CD14-positive monocyte (primary cell): ENCODE measurements around the gene UTS2B. TPM values are rescaled to one million over a fixed set of nuclear protein-coding genes. Genes with fewer than 3 reads are reported as not detected.

Experiments
- DNase-seq, 3 donors: peaks; one replicate each; pipeline ENCODE4 v3.0.0-alpha.2; 2011 to 2022
- H2AFZ ChIP-seq: 2 replicates; pipeline ENCODE4 v1.6.0; 2012; ENCODE audit warnings: mild to moderate bottlenecking, low read depth, low read length, inconsistent platforms; ENCODE audit not compliant: insufficient read depth, poor library complexity, severe bottlenecking
- H3K27ac ChIP-seq, 2 donors: 1 replicate in 1 of 2; 2 replicates in 1 of 2; pipeline ENCODE4 v1.5.1; 2012 to 2013; ENCODE audit warnings: low read length in 2 of 2, control low read depth in 1 of 2, inconsistent platforms in 1 of 2, low read depth in 1 of 2, mild to moderate bottlenecking in 1 of 2
- H3K27me3 ChIP-seq, 2 donors: one replicate each; pipeline versions ENCODE4 v1.6.0 to v1.6.1; 2011 to 2013; ENCODE audit warnings: low read length in 2 of 2; ENCODE audit not compliant: control insufficient read depth in 2 of 2, insufficient read depth in 2 of 2
- H3K36me3 ChIP-seq, 2 donors: replicated peaks in 1 of 2; 1 replicate in 1 of 2; 2 replicates in 1 of 2; pipeline versions ENCODE4 v1.5.1 to v1.6.1; 2012 to 2013; ENCODE audit warnings: low read length in 2 of 2, control low read depth in 1 of 2, inconsistent platforms in 1 of 2, mild to moderate bottlenecking in 1 of 2; ENCODE audit not compliant: insufficient read depth in 2 of 2, control insufficient read depth in 1 of 2
- H3K4me1 ChIP-seq, 2 donors: 1 replicate in 1 of 2; 2 replicates in 1 of 2; pipeline versions ENCODE4 v1.5.1 to v1.6.1; 2012 to 2013; ENCODE audit warnings: low read length in 2 of 2, control low read depth in 1 of 2, inconsistent platforms in 1 of 2, mild to moderate bottlenecking in 1 of 2, moderate library complexity in 1 of 2; ENCODE audit not compliant: insufficient read depth in 2 of 2, control insufficient read depth in 1 of 2
- H3K4me2 ChIP-seq: replicated peaks from 2 replicates; pipeline ENCODE3; 2012; ENCODE audit warnings: low read length, moderate library complexity, mild to moderate bottlenecking; ENCODE audit not compliant: poor library complexity, severe bottlenecking; ENCODE audit errors: extremely low read depth
- H3K4me3 ChIP-seq, 3 experiments: fragments of 200-600 bp in 1 of 3; sonication (generic) in 1 of 3; replicated peaks in 1 of 3; 1 replicate in 2 of 3; 2 replicates in 1 of 3; pipeline ENCODE4 v1.5.1; 2011 to 2013; ENCODE audit warnings: low read length in 3 of 3, mild to moderate bottlenecking in 3 of 3, control low read depth in 2 of 3, low read depth in 2 of 3, inconsistent platforms in 1 of 3, moderate library complexity in 1 of 3
- H3K79me2 ChIP-seq: 2 replicates; pipeline ENCODE4 v1.6.0; 2012; ENCODE audit warnings: mild to moderate bottlenecking, control low read depth, inconsistent platforms, low read length, moderate library complexity; ENCODE audit not compliant: insufficient read depth
- H3K9ac ChIP-seq: 2 replicates; pipeline ENCODE4 v1.6.0; 2017; ENCODE audit warnings: low read length, mild to moderate bottlenecking; ENCODE audit not compliant: insufficient read depth, poor library complexity, severe bottlenecking
- H3K9me3 ChIP-seq, 2 donors: replicated peaks in 1 of 2; 1 replicate in 1 of 2; 2 replicates in 1 of 2; pipeline versions ENCODE4 v1.5.1 to v1.6.1; 2012 to 2013; ENCODE audit warnings: low read length in 2 of 2, control low read depth in 1 of 2; ENCODE audit not compliant: control insufficient read depth in 1 of 2, insufficient read depth in 1 of 2
- H4K20me1 ChIP-seq: 2 replicates; pipeline ENCODE4 v1.6.0; 2012; ENCODE audit warnings: mild to moderate bottlenecking, low read length, control low read depth, moderate library complexity; ENCODE audit not compliant: insufficient read depth
- H3K27ac Mint-ChIP-seq, 7 donors: one replicate each; pipeline ENCODE4 v1.8.0; 2020; ENCODE audit warnings: mild to moderate bottlenecking in 7 of 7, mixed read lengths in 7 of 7, moderate library complexity in 6 of 7, inconsistent platforms in 2 of 7
- H3K27me3 Mint-ChIP-seq, 3 donors: one replicate each; pipeline ENCODE4 v1.8.0; 2021 to 2022; ENCODE audit warnings: low read depth in 3 of 3, mild to moderate bottlenecking in 3 of 3, mixed read lengths in 3 of 3, moderate library complexity in 3 of 3, inconsistent platforms in 1 of 3
- H3K36me3 Mint-ChIP-seq, 2 donors: one replicate each; pipeline ENCODE4 v1.8.0; 2020; ENCODE audit warnings: mixed read lengths in 2 of 2, inconsistent platforms in 1 of 2, mild to moderate bottlenecking in 1 of 2
- H3K4me1 Mint-ChIP-seq: one replicate; pipeline ENCODE4 v1.8.0; 2020; ENCODE audit warnings: mild to moderate bottlenecking, mixed read lengths
- H3K4me3 Mint-ChIP-seq, 2 donors: one replicate each; pipeline ENCODE4 v1.8.0; 2020; ENCODE audit warnings: mild to moderate bottlenecking in 2 of 2, mixed read lengths in 2 of 2, moderate library complexity in 1 of 2
- H3K9me3 Mint-ChIP-seq, 7 donors: one replicate each; pipeline ENCODE4 v1.8.0; 2020 to 2022; ENCODE audit warnings: mixed read lengths in 7 of 7, mild to moderate bottlenecking in 6 of 7, moderate library complexity in 6 of 7, inconsistent platforms in 2 of 7
- WGBS: methylation state at CpG from one replicate; pipeline ENCODE4 v1.1.5; 2013; ENCODE audit warnings: missing lambda C conversion rate; ENCODE audit not compliant: insufficient coverage; 5-methylcytosine and 5-hydroxymethylcytosine counted together
- intact Hi-C, 2 donors: fragments of 100-400 bp; cut with micrococcal nuclease; formaldehyde crosslinking; loops; one replicate each; pipeline versions ENCODE4 v1.15.0 to v1.15.1; 2023
- polyA plus RNA-seq, 3 donors: library from polyadenylated mRNA; depleted of rRNA in 1 of 3; unstranded in 2 of 3; stranded (reverse) in 1 of 3; fragments of 300-500 nt in 2 of 3; fragments of >200 nt in 1 of 3; fragmentation: Illumina TruSeq in 2 of 3; gene quantifications; 1 replicate in 2 of 3; 2 replicates in 1 of 3; pipeline ENCODE4 v1.2.3, GENCODE V29; 2012 to 2021
- TF ChIP-seq, protein P1 (sequence below): fragments of 200-600 bp; IDR thresholded peaks from one replicate; pipeline ENCODE4 v1.8.0; 2022; ENCODE audit warnings: antibody characterized with exemption, mild to moderate bottlenecking

The UTS2B gene
- polyA plus RNA-seq, 3 donors: not detected

DNA sequence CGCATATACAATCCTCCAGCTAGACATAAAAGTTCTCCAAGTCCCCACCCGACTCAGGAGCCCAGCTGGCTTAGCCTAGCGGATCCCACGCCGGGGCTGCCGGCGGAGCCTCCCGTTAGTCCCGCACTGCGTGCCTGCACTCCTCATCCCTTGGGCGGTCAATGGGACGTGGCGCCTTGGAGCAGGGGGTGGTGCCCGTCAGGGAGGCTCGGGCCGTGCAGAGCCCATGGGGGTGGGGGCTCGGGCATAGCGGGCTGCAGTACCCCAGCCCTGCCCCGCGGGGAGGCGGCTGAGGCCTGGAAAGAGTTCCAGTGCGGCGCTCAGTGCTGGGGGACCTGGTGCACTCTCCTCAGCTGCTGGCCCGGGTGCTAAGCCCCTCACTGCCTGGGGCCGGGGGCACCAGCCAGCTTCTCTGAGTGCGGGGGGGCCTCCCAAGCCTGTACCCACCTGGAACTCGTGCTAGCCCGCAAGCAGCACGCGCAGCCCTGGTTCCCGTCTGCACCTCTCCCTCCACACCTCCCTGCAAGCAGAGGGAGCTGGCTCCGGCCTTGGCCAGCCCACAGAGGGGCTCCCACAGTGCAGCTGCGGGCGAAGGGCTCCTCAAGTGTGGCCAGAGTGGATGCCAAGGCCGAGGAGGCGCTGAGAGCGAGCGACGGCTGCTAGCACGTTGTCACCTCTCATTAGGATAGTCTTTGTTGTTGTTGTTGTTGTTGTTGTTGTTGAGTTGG is 13.3 kb downstream of the UTS2B start:
- 96% methylated on average over 40 of the region's 40 CpGs for WGBS
- no peaks in the 10 kb centered on the region for H3K36me3 ChIP-seq
- intact Hi-C loops: no loop called here

GRCh38 chr3:191314109-191314728 is 16.1 kb downstream of the UTS2B start:
- no peak overlapping the region for H3K4me2 ChIP-seq
- Mint-ChIP-seq H3K4me1 (no peaks in the 10 kb centered on the region), H3K36me3 (no peaks in the 10 kb centered on the region), H3K9me3 (peaks cover 2 to 17% (median 11%) of the 10 kb centered on the region in 7 donors), H3K27ac (no peak overlapping the region), H3K27me3 (peaks cover 2 to 4% (median 3%) of the 10 kb centered on the region in 3 donors), H3K4me3 (no peak overlapping the region)
- no peak for DNase-seq
- H3K9ac ChIP-seq: no peak overlapping the region
- H3K4me1 ChIP-seq: no peaks in the 10 kb centered on the region
- TF ChIP-seq, protein P1, sequence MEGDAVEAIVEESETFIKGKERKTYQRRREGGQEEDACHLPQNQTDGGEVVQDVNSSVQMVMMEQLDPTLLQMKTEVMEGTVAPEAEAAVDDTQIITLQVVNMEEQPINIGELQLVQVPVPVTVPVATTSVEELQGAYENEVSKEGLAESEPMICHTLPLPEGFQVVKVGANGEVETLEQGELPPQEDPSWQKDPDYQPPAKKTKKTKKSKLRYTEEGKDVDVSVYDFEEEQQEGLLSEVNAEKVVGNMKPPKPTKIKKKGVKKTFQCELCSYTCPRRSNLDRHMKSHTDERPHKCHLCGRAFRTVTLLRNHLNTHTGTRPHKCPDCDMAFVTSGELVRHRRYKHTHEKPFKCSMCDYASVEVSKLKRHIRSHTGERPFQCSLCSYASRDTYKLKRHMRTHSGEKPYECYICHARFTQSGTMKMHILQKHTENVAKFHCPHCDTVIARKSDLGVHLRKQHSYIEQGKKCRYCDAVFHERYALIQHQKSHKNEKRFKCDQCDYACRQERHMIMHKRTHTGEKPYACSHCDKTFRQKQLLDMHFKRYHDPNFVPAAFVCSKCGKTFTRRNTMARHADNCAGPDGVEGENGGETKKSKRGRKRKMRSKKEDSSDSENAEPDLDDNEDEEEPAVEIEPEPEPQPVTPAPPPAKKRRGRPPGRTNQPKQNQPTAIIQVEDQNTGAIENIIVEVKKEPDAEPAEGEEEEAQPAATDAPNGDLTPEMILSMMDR: no peak
- no peak overlapping the region for H2AFZ ChIP-seq
- H3K9me3 ChIP-seq: peaks cover 0 to 13% of the 10 kb centered on the region in 2 donors
- H3K36me3 ChIP-seq: no peaks in the 10 kb centered on the region
- H3K79me2 ChIP-seq: no peaks in the 10 kb centered on the region
- no peaks in the 10 kb centered on the region for H3K27me3 ChIP-seq
- intact Hi-C loops: no loop called here
- H3K27ac ChIP-seq: no peak overlapping the region
- no peak overlapping the region for H3K4me3 ChIP-seq
- WGBS: 90% methylated on average over 3 of the region's 5 CpGs
- no peaks in the 10 kb centered on the region for H4K20me1 ChIP-seq

More for the DNA sequence above, 13.3 kb downstream of the UTS2B start:
- Mint-ChIP-seq H3K9me3 (peaks cover 2 to 14% (median 6%) of the 10 kb centered on the region in 7 donors), H3K4me1 (no peaks in the 10 kb centered on the region), H3K4me3 (no peak overlapping the region), H3K27ac (no peak overlapping the region), H3K36me3 (no peaks in the 10 kb centered on the region), H3K27me3 (peaks cover 0 to 2% (median 0%) of the 10 kb centered on the region in 3 donors)
- Histone ChIP-seq H3K27ac (no peak overlapping the region), H3K79me2 (no peaks in the 10 kb centered on the region), H3K4me2 (no peak overlapping the region), H3K27me3 (no peaks in the 10 kb centered on the region), H3K9ac (no peak overlapping the region), H3K4me3 (no peak overlapping the region), H3K4me1 (no peaks in the 10 kb centered on the region), H2AFZ (no peak overlapping the region), H3K9me3 (peaks cover 0 to 13% of the 10 kb centered on the region in 2 donors), H4K20me1 (no peaks in the 10 kb centered on the region)
- TF ChIP-seq, protein P1: no peak
- DNase-seq: no peak
